ENCODE data around the gene CDH15. TPM values are rescaled to one million over a fixed set of nuclear protein-coding genes. Genes with fewer than 3 reads are reported as not detected.

Gene CDH15
- total RNA-seq, 1 donor from 2014 or later = not detected

DNA sequence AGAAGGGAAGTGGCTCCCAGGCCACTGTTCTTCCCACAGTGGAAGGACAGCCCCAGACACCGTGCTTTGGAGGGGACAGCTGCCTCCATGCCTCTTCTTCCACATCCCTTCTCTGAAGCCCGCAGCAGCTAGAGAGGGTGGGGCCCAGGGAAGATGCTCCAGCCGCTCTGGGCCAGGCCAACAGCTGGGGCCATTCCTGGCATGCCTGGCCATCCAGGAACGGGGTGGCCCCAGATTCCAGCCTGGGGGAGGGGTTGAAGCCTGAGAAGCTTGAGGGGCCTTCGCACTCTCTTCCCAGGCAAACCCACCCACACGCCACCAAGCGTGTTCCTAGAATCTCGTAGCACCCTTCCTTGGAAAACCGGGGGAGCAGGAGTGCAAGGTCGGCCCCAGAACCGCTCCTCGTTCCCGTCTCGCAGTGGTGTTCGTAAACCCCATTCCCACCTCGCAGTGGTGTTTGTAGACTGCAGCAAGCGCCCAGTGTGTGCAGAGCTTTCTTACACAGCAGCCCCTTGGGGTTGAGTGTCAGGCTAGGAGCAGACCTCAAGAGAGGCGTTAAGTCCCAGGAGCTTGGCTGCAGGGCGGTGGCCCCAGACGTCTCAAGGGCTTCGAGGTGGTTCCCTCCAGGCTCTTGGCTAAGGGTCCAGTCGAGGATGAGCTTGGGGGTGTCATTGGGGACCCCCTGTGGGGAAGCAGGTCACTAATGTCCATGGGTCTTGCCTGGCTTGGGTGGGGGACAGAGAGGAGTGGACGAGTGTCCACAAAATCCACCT is 2.7 kb downstream of the CDH15 start:
- Mint-ChIP-seq H3K27me3 (ENCODE audit: low read depth) (peaks cover 4% of the 10 kb centered on the region), H3K9me3 (no peaks in the 10 kb centered on the region), H3K4me1 (ENCODE audit: low read depth) (peaks cover 4% of the 10 kb centered on the region), H3K27ac (no peak overlapping the region), H3K4me3 (ENCODE audit: low read depth) (no peak overlapping the region), H3K36me3 (ENCODE audit: low read depth) (no peaks in the 10 kb centered on the region)
- no peak for DNase-seq (ENCODE audit: low spot score)
- intact Hi-C loops (cut with micrococcal nuclease) = no loop called here

DNA sequence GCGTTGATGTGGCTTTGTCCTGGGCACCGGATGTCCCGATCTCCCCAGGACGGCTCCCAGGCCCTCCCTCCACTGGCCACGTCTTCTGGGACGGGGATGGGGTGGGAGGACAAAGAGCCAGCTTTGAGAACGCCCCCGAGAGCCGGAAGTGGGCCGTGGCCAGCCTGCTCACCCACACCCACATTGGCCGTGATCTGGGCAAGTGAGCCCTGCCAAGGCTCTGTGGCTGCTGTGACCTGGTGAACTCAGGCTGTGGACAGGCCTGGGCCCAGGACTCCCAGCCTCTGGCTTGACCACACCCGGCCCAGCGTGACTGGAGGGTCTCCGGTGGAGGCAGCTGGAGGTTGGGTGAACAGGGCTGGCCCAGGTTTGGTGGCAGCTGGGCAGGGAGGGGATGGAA is 3.3 kb downstream of the CDH15 start:
- Mint-ChIP-seq H3K4me3 (ENCODE audit: low read depth) (no peak overlapping the region), H3K4me1 (ENCODE audit: low read depth) (peaks cover 4% of the 10 kb centered on the region), H3K27ac (no peak overlapping the region), H3K9me3 (no peaks in the 10 kb centered on the region), H3K27me3 (ENCODE audit: low read depth) (peaks cover 4% of the 10 kb centered on the region), H3K36me3 (ENCODE audit: low read depth) (no peaks in the 10 kb centered on the region)
- intact Hi-C loops (cut with micrococcal nuclease) = no loop called here
- DNase-seq (ENCODE audit: low spot score) = no peak

DNA sequence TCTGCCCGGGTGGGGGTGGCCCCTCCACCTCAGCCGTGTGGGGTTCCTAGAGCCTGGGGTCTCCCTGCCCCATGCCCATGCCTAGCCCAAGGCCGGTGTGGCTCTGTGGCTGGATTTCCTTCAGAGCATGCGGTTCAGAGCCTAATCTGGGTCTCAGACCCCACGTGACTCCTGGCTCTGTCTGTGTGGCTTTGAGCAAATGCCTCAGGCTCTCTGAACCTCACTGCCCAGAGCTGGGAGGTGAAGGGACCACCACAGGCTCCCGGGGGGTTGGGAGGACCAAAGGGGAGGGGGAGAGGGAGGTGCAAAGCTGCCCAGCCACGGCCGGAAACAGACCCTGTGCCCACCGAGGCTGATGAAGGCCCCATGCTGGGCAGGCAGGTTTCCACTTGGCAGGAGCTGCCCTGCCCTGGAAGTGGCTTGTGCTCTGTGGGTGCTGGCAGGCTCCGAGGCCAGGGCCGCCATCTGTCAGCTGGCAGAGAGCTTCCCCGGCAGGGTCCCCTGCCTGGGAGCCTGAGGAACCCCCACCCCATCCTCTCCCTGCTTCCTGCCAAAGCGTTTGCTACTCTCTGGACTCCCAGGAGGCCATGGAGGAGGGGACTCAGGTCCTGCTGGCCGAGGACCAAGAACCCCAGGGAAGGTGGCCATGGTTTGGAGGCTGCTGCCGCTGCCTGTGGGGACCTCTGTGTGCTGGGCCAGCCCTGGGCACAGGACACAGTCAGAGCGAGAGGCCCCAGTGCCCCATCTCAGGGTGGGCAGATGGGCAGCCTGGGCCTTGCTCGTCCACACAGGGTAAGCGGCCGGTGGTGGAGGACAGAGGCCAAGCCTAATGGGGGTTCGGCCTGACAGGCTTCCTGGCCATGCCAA is 4.0 kb downstream of the CDH15 start:
- intact Hi-C loops (cut with micrococcal nuclease) = no loop called here
- H3K27me3 Mint-ChIP-seq (ENCODE audit: low read depth) = peaks cover 4% of the 10 kb centered on the region
- peaks cover 4% of the 10 kb centered on the region for H3K4me1 Mint-ChIP-seq (ENCODE audit: low read depth)
- DNase-seq (ENCODE audit: low spot score) = no peak
- H3K4me3 Mint-ChIP-seq (ENCODE audit: low read depth) = no peak overlapping the region
- no peaks in the 10 kb centered on the region for H3K9me3 Mint-ChIP-seq
- no peaks in the 10 kb centered on the region for H3K36me3 Mint-ChIP-seq (ENCODE audit: low read depth)
- H3K27ac Mint-ChIP-seq = no peak overlapping the region

DNA sequence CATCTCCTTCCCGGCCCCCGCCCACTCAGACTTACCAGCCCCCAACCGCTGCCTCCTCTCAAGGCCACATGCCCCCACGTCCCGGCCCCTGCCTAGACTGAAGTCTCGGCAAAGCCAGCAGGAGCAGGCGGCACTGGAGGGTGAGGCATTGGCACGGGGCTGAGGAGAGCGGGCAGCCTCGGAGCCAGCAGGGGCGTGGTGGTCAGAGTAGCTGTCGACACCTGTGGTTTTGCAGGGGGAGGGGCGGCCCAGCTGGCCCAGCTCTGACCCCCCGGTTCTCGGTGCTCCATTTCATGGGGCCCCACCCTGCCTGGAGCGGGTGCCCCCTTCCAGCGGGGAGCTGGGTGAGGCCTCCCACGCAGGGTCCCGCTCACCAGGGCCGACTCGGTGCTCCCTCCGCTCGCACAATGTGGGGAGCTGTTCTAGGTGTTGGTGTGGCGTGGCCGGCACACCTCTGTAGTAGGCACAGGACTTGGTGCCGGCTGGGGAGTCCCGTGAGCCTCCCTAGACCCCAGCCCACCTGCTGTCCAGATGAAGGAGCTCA is 4.7 kb downstream of the CDH15 start:
- Mint-ChIP-seq H3K9me3 (no peaks in the 10 kb centered on the region), H3K27ac (no peak overlapping the region), H3K4me3 (ENCODE audit: low read depth) (no peak overlapping the region), H3K4me1 (ENCODE audit: low read depth) (no peaks in the 10 kb centered on the region), H3K27me3 (ENCODE audit: low read depth) (no peaks in the 10 kb centered on the region), H3K36me3 (ENCODE audit: low read depth) (no peaks in the 10 kb centered on the region)
- intact Hi-C loops (cut with micrococcal nuclease) = no loop called here
- DNase-seq (ENCODE audit: low spot score) = no peak

DNA sequence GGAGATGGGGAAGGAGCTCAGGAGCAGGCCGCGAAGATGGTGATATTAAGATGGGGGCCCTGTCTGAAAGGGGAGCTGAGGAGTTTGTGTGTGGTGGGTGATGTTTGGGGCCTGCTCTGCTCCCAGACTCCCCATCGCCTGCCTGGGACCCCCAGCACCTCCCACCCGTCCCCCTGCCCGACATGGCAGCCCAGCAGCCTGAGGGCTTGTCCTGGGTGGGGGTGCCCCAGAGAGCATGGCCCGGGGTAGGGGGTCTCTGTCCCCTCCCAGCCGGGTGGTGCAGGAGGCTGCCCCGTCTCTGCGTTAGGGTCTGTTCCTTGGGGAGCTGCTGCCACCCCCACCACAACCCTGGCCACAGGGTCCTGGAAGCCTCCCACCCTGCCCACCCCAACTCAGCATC is 5.2 kb downstream of the CDH15 start:
- Mint-ChIP-seq H3K9me3 (no peaks in the 10 kb centered on the region), H3K27me3 (ENCODE audit: low read depth) (no peaks in the 10 kb centered on the region), H3K27ac (no peak overlapping the region), H3K36me3 (ENCODE audit: low read depth) (no peaks in the 10 kb centered on the region), H3K4me3 (ENCODE audit: low read depth) (no peak overlapping the region), H3K4me1 (ENCODE audit: low read depth) (no peaks in the 10 kb centered on the region)
- no peak for DNase-seq (ENCODE audit: low spot score)
- intact Hi-C loops (cut with micrococcal nuclease) = no loop called here

DNA sequence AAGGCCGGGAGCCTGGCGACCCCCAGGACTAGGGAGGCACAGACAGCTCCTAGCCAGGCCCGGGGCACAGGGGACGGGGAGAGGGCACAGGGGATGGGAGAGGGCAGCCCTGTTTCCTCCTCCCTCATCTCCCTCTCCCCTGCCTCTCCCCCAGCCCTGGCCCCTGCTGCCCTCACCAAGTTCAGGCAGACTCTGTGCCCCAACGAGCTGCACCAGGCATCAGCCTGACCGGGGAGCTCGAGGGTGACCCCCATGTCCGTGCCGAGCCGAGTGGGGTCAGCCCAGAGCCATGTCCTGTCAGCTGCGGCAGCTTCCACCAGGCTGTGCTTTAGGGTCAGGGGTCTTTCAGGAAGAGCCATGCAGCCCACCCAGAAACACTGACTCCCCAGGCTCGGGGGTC is 6.0 kb downstream of the CDH15 start:
- DNase-seq (ENCODE audit: low spot score) = no peak
- Mint-ChIP-seq H3K36me3 (ENCODE audit: low read depth) (no peaks in the 10 kb centered on the region), H3K4me1 (ENCODE audit: low read depth) (no peaks in the 10 kb centered on the region), H3K9me3 (no peaks in the 10 kb centered on the region), H3K27ac (no peak overlapping the region), H3K27me3 (ENCODE audit: low read depth) (no peaks in the 10 kb centered on the region), H3K4me3 (ENCODE audit: low read depth) (no peak overlapping the region)
- intact Hi-C loops (cut with micrococcal nuclease) = no loop called here

DNA sequence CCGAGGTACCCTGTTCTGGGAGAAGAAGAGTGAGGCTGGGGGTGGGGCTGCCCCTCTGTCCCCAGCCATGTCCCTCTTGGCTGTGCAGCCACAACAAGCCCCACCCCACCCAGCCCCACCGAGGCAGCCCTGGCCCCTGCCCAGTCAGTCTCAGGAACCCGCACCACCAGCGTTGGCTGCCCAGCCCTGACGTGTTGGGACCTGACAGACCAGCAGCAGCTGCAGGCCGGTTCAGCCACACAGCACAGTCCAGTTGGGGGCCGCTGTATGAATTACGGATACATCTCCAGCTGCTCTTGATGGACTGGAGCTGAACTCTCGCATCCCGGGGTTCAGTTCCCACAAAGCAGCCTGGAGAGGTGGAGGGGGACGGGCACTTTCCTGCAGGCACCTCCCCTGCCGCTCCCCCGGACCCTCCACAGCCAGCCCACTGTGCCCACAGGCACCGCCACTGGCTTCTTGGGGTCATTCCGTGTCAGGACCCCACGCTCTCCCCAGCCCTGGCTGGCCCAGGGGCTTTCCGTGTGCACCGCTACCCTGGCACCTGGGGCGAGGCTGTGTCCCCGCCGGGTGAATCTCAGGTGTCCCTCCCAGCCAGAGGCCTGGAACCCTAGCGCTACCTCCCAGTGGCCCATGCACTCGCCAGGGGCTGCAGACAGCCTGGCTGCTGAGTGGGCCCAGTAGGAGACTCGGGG is 7.1 kb downstream of the CDH15 start:
- Mint-ChIP-seq H3K27me3 (ENCODE audit: low read depth) (no peaks in the 10 kb centered on the region), H3K9me3 (no peaks in the 10 kb centered on the region), H3K27ac (no peak overlapping the region), H3K4me1 (ENCODE audit: low read depth) (no peaks in the 10 kb centered on the region), H3K4me3 (ENCODE audit: low read depth) (no peak overlapping the region), H3K36me3 (ENCODE audit: low read depth) (no peaks in the 10 kb centered on the region)
- no peak for DNase-seq (ENCODE audit: low spot score)
- intact Hi-C loops (cut with micrococcal nuclease) = no loop called here

DNA sequence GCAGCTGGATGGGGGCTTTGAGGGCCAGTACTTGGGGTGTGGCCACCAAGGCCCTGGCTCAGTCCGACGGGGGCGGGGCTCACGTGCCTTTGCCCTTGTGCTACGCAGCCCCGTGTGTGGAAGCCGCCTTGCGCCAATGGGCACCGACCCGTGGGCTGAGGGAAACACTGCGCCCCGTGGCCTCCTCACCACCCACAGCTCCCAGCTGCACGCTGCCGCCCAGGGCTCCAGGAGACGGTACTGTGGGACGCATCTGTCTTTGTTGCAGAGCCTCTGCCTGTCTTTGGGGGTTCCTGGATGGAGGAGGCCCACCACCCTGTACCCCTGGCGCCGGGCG is 7.6 kb downstream of the CDH15 start:
- Mint-ChIP-seq H3K4me1 (ENCODE audit: low read depth) (no peaks in the 10 kb centered on the region), H3K27ac (no peak overlapping the region), H3K4me3 (ENCODE audit: low read depth) (no peak overlapping the region), H3K27me3 (ENCODE audit: low read depth) (no peaks in the 10 kb centered on the region), H3K9me3 (no peaks in the 10 kb centered on the region), H3K36me3 (ENCODE audit: low read depth) (no peaks in the 10 kb centered on the region)
- DNase-seq (ENCODE audit: low spot score) = no peak
- intact Hi-C loops (cut with micrococcal nuclease) = no loop called here

DNA sequence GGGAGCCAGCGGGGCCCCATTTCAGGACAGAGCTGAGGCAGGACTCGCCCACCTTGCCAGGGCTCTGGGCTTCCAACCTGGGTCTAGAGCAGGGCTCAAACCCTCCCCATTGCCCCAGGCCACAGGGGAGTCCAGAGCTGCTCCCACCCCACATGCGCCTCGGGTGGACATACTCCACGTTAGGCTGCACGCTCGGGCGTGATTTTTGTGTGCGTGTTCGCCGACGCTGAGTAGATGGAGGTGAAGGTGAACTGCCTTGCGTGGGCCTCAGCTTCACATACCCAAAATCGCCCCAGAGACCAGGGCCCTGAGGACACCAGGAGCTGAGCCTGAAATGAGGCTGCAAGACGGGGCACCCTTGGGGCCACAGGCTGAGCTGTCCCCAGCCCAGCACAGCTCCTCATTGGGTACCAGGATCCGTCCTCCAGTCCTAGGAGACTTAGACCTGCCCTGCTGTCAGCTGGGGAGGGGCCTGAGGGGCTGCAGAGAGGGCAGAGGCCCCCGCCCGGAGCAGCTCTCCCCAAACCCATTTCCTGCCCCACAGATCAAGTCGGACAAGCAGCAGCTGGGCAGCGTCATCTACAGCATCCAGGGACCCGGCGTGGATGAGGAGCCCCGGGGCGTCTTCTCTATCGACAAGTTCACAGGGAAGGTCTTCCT is 8.2 kb downstream of the CDH15 start:
- no peaks in the 10 kb centered on the region for H3K9me3 Mint-ChIP-seq
- H3K36me3 Mint-ChIP-seq (ENCODE audit: low read depth) = no peaks in the 10 kb centered on the region
- no peak overlapping the region for H3K4me3 Mint-ChIP-seq (ENCODE audit: low read depth)
- H3K27me3 Mint-ChIP-seq (ENCODE audit: low read depth) = no peaks in the 10 kb centered on the region
- intact Hi-C loops (cut with micrococcal nuclease) = no loop called here
- H3K4me1 Mint-ChIP-seq (ENCODE audit: low read depth) = no peaks in the 10 kb centered on the region
- no peak overlapping the region for H3K27ac Mint-ChIP-seq
- no peak for DNase-seq (ENCODE audit: low spot score)

DNA sequence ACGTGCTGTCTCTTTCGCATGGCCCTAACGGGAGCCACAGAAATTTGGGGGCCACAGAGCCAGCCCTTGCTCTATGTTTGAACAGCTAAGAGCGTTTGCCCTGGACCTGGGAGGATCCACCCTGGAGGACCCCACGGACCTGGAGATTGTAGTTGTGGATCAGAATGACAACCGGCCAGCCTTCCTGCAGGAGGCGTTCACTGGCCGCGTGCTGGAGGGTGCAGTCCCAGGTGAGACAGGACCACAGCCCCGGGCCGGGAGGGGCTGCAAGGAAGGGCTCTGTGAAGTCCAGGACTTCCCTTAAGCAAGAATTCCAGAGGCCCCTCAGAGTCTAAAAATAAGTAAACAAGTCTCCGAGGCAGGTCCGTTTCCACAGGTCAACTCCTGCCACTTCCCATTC is 11.9 kb downstream of the CDH15 start:
- Mint-ChIP-seq H3K4me3 (ENCODE audit: low read depth) (no peak overlapping the region), H3K36me3 (ENCODE audit: low read depth) (no peaks in the 10 kb centered on the region), H3K4me1 (ENCODE audit: low read depth) (no peaks in the 10 kb centered on the region), H3K9me3 (no peaks in the 10 kb centered on the region), H3K27ac (no peak overlapping the region), H3K27me3 (ENCODE audit: low read depth) (no peaks in the 10 kb centered on the region)
- intact Hi-C loops (cut with micrococcal nuclease) = no loop called here
- DNase-seq (ENCODE audit: low spot score) = no peak

DNA sequence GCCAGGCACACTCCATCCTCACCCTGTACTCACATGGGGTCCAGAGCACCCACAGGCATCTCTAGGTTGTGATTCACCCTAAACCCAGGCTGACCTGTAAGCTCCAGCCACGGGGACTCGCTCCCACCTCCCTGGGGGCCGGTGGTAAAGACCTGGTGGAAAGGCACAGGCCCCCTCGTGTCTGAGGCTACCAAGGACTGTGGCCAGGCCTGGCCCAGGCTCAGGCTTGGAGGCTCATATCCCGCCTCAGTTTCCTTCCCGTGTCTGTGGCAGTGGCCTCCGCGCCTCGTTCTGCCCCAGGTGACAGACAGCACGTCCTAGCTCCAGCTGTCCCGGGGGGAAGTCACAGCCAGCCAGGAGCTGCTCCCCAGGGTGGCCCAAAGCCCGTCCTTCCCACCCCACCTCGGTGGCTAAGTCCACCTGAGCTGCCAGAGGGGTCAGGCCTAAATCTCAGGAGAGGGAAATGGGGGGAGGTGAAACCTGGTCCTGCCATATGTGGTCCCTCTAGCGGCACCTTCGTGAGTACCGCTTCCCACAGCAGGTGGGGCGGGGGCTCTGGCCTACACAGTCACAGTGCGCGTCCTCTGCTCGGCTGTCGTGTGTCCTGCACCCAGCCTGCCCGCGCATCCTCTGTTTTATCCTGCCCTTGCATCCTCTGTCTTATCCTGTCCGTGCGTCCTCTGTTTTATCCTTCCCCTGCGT is 12.6 kb downstream of the CDH15 start:
- Mint-ChIP-seq H3K4me3 (ENCODE audit: low read depth) (no peak overlapping the region), H3K36me3 (ENCODE audit: low read depth) (no peaks in the 10 kb centered on the region), H3K27ac (no peak overlapping the region), H3K9me3 (no peaks in the 10 kb centered on the region), H3K27me3 (ENCODE audit: low read depth) (no peaks in the 10 kb centered on the region), H3K4me1 (ENCODE audit: low read depth) (no peaks in the 10 kb centered on the region)
- DNase-seq (ENCODE audit: low spot score) = no peak
- intact Hi-C loops (cut with micrococcal nuclease) = no loop called here

DNA sequence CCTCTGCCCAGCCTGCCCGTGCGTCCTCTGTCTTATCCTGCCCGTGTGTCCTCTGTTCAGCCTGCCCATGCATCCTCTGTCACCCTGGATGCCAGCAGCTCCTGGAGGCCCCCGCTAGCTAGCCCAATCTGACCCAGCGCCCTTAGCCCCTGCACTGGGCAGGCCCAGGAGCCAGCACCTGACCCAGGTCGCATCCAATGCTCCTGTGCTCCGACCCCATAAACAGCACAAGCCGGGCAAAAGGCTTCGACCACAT is 13.1 kb downstream of the CDH15 start:
- H3K27me3 Mint-ChIP-seq (ENCODE audit: low read depth) = no peaks in the 10 kb centered on the region
- DNase-seq (ENCODE audit: low spot score) = no peak
- H3K9me3 Mint-ChIP-seq = no peaks in the 10 kb centered on the region
- H3K4me3 Mint-ChIP-seq (ENCODE audit: low read depth) = no peak overlapping the region
- H3K4me1 Mint-ChIP-seq (ENCODE audit: low read depth) = no peaks in the 10 kb centered on the region
- no peak overlapping the region for H3K27ac Mint-ChIP-seq
- intact Hi-C loops (cut with micrococcal nuclease) = no loop called here
- no peaks in the 10 kb centered on the region for H3K36me3 Mint-ChIP-seq (ENCODE audit: low read depth)
